ENCODE results near the gene RXRA.

RXRA gene

DNA sequence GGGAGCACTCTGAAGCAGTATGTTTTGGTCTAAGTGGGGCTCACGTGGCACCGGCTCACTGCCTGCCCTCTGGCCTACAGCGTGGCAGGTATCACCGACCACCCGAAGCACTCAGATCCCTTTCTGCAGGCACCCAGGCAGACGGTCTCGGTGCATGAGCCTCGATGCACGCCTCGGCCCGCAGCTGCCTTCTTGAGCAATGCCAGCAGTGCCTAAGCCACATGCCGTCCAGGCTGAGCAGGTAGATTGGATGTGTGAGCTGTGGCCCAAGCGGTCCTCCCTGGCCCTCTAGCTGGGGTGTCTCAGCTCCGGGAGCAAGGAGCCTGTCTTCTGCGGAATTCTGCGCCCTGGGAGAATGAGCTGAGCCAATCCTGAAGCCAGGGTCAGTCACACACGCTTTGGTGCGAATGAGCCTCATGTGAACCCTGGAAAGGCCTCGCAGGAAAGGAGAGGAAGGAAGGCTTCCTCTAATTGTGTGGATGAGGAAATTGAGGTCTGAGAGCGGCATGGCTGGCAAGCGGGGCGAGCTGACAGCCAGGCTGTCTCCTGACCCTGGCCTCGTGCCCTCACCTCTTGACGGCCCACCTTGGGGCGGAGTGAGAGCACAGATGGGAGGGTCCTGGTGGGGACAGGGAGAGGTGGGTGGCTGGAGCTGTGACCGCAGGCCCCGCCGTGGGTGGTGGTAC lies 14.4 kb downstream of the RXRA start:
- DNase-seq = no peak

DNA sequence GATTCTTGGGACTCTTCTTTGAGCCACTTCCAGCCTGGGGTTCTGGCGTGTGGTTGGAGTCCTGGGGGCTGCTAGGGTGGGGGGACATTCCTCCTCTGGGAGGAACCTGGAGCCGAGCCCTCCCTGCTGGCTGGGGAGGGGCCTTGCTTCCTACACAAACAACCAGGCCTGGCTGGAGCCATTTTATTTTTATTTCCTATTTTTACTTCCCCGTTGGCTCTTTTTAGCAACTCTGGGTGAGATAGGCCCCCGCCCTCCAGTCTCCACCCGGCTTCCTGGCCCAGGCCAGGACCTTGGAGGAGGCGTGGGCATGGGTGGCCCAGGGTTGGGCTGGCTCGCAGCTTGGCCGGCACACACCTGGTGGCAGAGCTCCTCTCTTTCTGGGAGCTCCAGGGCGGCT lies 15.1 kb downstream of the RXRA start:
- no peak for DNase-seq

- DNase-seq = no peak
Measured at GRCh38 chr9:134341929-134342745, 15.9 kb downstream of the RXRA start.

DNA sequence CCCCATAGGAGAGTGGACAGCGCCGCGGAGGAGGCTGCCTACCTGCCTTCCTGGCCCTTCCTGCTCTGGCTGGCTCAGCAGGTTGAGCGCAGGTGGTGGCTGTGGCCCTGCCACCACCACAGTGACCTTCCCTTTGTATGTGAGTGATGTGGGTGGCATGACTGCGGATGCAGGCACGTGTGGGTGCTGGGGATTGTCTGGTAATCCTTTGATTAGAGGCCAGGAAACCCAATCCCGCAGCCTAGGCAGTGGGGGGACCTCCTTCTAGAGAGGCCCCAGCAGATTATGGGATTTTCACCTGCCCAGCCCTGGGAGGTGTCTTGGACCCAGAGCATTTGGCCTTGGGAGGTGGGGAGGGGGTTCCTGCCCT lies 16.5 kb downstream of the RXRA start:
- DNase-seq = no peak

DNA sequence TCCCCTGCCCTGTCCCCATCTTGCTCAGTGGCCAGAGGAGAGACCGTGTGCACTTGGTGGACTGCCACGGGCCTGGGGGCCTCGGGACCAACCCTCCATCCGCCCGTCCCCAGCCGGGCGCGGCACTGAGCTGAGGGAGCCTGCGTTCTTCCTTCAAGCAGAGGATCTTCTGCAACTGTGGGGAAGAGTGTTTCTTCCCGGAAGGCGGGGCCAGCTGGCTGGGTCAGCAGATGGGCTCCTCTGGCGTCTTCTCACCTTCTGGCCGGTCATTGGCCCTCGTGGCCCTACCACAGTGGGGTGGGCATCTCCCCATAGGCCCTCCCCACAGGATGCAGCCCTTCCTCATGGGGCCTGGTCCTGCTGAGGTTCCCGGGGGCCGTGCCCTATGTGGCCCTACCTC lies 17.4 kb downstream of the RXRA start:
- DNase-seq = no peak

- DNase-seq = no peak
Measured at GRCh38 chr9:134344068-134344799, 18.0 kb downstream of the RXRA start.

DNA sequence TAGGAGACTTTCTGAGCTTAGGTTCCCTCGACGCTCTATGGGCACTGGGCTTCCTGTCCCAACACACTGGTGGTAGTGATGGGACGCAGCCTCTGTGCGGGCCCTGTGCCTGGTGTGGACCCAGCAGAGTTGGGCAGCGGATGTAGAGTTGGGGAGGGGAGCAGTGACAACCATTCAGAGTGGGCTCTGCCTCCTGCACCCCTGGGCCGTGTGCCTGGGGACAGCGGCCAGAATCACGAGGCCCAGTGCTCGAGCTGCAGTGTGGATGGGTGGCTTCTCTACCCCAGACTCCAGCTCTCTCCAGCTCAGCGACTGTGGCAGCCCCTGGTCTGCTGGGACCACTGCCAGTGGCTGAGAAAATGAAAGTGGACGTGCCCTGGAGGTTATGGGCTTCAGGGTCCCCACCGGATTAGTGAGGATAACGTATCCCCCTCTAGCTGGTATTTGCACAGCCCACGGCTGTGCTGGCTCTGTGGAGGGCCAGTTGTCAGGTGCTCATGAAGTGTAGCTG lies 18.6 kb downstream of the RXRA start:
- no peak for DNase-seq

GRCh38 chr9:134345737-134346136 lies 19.5 kb downstream of the RXRA start:
- DNase-seq = no peak

GRCh38 chr9:134346151-134346550 lies 19.9 kb downstream of the RXRA start:
- no peak for DNase-seq

DNA sequence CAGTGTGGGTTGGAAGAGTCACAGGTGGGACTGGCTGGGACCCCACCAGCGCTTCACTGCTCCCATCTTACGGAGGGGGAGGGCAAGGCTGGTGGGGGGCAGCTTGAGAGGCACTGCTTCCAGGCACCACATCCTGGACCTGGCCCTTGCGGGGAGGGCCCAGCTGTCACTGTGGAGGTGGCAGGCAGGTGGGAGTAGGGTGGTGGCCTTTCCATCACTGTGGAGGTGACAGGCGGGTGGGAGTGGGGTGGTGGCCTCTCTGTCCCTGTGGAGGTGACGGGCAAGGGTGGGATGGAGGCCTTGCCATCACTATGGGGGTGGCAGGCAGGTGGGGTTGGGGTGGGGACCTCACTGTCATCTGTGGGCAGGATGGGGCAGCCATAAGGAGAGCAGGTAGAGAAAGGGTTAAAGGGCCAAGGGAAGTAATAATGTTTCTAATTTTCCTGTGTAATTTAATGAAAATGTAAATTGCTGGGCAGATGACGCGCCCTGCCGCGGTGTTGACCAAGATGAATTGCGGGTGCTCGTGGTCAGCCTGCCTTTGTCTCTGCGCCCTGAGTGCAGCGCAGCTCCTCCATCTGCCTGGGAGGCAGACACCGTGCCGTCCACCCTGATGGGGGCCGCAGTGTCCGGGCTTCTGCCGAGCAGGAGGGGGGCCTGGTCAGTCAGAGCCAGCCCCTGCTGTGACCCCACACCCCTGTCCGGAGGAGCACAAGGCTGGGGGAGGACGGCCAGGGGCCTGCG lies 20.8 kb downstream of the RXRA start:
- DNase-seq = no peak

DNA sequence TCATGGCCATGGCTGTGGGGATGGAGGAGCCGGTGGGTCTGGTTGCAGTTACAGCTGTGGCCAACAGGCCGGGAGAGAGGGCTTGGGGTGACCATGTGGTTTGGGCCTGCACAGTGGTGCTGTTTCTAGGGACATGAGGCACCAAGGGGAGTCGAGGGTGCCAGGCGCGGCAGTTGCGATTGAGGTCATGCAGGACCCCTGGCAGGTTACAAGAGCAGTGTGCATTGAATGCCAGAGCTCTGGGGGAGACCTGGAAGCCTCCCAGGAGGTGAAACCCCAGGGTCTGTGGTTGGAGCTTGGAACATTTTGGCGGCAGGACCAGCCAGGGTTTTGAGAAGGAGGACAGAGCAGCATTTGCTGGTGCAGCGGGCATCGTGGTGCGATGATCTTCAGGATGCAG lies 21.7 kb downstream of the RXRA start:
- DNase-seq = no peak

DNA sequence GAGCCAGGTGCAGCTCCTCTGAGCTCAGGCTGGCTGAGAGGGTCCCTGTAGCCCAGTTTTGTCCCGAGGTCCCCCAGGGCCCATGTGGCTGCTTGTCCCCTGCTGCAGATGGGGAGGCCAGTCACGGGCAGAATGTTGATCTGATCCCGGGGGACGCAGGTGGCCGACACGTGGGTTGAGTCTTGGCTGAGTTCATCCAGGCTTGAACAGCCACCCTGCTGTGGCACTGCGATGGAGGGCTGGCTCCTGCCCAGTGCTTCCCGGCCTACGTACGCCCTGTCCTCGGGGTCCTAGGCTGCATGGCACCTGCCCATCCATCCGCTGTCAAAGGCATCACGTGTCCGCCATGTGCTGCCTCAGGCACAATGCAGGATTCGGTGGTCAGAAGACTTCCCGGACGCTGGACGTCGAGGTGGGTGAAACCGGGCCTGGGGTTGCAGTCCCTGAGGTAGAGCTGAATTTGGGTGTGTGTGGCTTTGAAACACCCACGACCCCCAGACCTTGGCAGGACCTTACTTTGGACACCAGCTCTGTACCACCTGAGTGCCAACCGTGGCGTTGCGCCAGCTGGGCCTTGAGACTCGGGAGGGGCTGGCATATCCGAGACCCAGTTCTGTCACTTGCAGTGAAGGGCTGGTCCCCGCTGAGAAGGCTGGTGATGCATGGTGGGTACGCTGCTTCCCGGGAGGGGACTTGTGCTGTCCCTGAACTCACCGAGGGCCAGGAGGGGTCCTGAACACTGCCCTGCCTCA lies 22.3 kb downstream of the RXRA start:
- no peak for DNase-seq

DNA sequence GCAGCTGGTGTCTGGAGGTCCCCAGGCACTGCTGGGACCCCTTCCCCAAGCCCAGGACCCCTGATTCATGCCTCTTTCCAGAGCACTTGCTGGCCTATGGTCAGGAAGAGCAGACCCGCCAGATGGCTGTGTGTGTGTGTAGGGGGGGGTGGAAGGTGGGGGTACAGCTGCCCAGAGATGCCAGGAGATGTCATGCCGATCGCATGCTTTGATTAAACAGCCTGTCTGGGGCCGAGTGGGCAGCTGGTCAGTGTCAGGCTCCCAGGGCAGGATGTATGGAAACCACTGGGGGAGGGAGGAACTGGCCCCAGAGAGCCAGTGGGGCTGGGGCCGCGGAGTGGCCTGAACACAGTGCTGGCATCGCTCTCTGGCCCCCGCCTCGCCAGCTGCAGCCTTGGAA lies 23.7 kb downstream of the RXRA start:
- DNase-seq = no peak

DNA sequence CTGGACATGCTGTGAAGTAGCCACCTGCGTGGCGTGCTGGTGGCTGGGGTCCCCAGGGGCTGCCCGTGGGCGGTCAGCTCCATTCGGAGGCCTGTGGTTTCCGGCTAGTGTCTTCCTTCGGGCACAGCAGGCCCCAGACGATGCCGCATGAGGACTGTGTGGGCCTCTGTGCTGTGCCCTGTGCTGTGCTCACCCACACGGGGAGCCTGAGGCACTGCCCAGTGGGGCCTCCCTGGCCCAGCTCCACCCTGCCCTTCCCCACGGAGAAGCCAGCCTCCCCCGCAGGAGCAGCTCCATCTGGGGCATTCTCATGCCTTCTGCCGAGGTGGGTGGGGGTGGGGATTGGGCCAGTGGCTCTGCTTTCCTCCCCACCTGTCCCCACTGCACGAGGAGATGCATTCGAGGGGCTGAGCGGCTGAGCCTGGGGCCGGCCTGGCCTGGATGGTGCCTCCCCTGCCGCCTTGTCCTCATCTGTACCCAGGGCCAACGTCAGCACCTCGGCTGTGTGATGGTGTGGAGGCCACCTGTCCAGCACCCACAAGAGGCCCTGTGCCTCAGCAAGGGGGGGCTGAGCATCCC lies 24.2 kb downstream of the RXRA start:
- DNase-seq = no peak

- DNase-seq = no peak
Measured at GRCh38 chr9:134351606-134352176, 25.4 kb downstream of the RXRA start.

DNA sequence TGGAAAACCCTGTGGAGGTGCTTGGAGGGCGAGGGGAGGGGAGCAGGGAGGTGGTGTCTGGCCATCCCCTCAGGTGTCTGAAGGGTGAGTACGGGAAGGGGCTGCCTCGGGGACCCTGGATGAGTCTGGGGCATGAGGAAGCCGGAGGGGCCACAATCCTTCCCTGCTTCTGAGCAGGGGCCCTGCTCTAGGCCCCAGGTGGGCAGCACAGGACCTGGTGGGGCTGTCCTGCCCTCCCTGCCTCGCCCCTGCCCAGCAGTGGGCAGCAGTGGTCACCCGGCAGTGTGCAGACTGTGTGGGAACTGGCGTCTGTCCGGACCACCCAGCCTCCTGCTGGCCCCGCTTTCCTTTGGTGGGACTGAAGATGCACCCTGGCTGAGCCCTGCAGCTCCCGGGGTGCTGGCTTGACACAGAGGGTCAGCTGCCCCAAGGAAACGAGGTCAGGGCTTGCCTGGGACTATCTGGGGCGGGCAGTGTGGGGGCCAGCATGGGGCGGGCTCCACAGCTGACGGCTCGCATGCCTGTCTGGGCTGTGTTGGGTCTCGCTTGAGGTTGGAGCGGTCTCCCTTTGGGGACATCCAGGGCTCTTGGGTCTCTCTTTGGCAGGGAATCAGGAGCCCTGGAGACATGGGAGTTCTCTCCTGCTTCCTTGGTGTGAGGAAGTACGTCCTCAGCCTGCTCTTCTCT lies 26.1 kb downstream of the RXRA start:
- DNase-seq = no peak

DNA sequence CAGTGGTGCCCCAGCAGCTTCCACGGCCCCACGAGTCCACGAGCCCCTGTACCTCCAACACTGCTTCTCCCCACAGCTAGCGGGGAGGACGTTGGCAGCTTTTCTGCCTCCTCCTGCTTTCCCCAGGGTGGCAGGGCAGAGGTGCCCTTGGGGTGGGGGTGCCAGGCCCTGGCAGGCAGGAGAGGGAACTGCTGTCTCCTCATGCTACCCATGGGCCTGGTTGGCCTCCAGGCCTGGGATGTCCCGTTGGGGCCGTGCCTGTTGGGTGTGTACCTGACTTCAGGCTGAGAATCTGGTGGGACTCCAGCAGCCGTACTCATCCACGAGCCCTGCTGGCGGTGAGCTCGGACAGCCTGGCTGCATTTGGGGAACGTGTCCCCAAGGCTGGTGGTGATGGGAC lies 27.3 kb downstream of the RXRA start:
- DNase-seq = no peak

GRCh38 chr9:134355158-134355557 lies 28.9 kb downstream of the RXRA start:
- DNase-seq = no peak

GRCh38 chr9:134355561-134356279 lies 29.5 kb downstream of the RXRA start:
- DNase-seq = no peak
